Endothelial cell of umbilical vein (primary cell): Measurements from ENCODE around the gene AMMECR1L.

Experiments
- POLR2AphosphoS5 ChIP-seq: IDR thresholded peaks from 2 replicates; pipeline ENCODE4 v1.6.1; 2012; ENCODE audit warnings: low read depth, mild to moderate bottlenecking, control low read depth, low read length, moderate library complexity; ENCODE audit not compliant: insufficient read depth
- TF ChIP-seq, protein P1 (sequence below), 2 donors: IDR thresholded peaks; 1 replicate in 1 of 2; 2 replicates in 1 of 2; pipeline ENCODE4 v1.5.1; 2011; ENCODE audit warnings: low read length in 2 of 2, mild to moderate bottlenecking in 2 of 2, moderate library complexity in 2 of 2, control low read depth in 1 of 2, inconsistent platforms in 1 of 2, low read depth in 1 of 2; ENCODE audit not compliant: insufficient read depth in 1 of 2; ENCODE audit errors: extremely low read depth in 1 of 2

DNA sequence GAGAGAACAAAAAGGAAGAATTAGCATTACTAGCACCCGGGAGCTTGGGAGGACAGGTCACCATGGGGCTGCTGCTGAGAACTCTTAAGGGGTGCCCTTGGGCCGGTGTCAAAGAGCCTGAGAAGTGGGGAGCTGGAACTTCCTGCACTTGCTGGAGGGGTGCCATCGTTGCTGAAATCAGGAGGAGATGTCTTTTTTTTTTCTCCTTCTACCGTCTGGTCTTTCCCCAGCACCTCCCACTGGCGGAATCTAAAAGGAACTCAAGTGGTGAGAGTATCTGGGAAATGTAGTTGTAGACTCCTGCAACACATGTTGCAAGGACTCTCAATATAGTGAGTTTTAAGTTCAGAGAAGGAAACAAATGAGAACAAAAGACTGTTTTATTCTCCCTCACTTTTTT lies 6.1 kb upstream of the AMMECR1L start:
- TF ChIP-seq, protein P1, sequence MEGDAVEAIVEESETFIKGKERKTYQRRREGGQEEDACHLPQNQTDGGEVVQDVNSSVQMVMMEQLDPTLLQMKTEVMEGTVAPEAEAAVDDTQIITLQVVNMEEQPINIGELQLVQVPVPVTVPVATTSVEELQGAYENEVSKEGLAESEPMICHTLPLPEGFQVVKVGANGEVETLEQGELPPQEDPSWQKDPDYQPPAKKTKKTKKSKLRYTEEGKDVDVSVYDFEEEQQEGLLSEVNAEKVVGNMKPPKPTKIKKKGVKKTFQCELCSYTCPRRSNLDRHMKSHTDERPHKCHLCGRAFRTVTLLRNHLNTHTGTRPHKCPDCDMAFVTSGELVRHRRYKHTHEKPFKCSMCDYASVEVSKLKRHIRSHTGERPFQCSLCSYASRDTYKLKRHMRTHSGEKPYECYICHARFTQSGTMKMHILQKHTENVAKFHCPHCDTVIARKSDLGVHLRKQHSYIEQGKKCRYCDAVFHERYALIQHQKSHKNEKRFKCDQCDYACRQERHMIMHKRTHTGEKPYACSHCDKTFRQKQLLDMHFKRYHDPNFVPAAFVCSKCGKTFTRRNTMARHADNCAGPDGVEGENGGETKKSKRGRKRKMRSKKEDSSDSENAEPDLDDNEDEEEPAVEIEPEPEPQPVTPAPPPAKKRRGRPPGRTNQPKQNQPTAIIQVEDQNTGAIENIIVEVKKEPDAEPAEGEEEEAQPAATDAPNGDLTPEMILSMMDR (IDR thresholded peaks at IDR 0.05; ENCODE audit: extremely low read depth in 1 of 2, insufficient read depth in 1 of 2, low read depth in 1 of 2, low read length in 2 of 2), result no peak
- no peak for TF ChIP-seq POLR2AphosphoS5
